Left ventricle myocardium inferior (tissue), 1 donor: ENCODE data around the gene UGT1A3. TPM values are rescaled to one million over a fixed set of nuclear protein-coding genes. Genes with fewer than 3 reads are reported as not detected.

Source experiments
- DNase-seq: peaks from one replicate; pipeline ENCODE4 v3.0.0-alpha.2; 2020
- H3K27ac ChIP-seq: fragments of 200-600 bp; replicated peaks from 2 replicates; pipeline ENCODE4 v1.8.0; 2021
- H3K27me3 ChIP-seq: fragments of 200-600 bp; 2 replicates; pipeline ENCODE4 v1.8.0; 2021; ENCODE audit warnings: low read depth
- H3K36me3 ChIP-seq: fragments of 200-600 bp; 2 replicates; pipeline ENCODE4 v1.8.0; 2021
- H3K4me1 ChIP-seq: fragments of 200-600 bp; 2 replicates; pipeline ENCODE4 v1.8.0; 2021
- H3K4me3 ChIP-seq: fragments of 200-600 bp; 2 replicates; pipeline ENCODE4 v1.8.0; 2021; ENCODE audit warnings: mild to moderate bottlenecking, moderate library complexity
- H3K9me3 ChIP-seq: fragments of 200-600 bp; replicated peaks from 2 replicates; pipeline ENCODE4 v1.8.0; 2021
- intact Hi-C: fragments of 100-400 bp; cut with micrococcal nuclease; formaldehyde crosslinking; loops from one replicate; pipeline ENCODE4 v1.11.0; 2022
- total RNA-seq: library from RNA; stranded (reverse); fragmentation: NEBNext Ultra II Directional; extraction: Animal tissue kit (Norgen Biotek cat#: 25700); gene quantifications from one replicate; pipeline ENCODE4 v1.2.1, GENCODE V29; 2021
- TF ChIP-seq, protein P1 (sequence below): fragments of 200-600 bp; IDR thresholded peaks from 2 replicates; pipeline ENCODE4 v1.8.0; 2021; ENCODE audit warnings: antibody characterized with exemption, mild to moderate bottlenecking, borderline replicate concordance
- donor health status: DM: no; HTN: yes; CAD: no; lungs with severe emphysema.

UGT1A3 gene
- total RNA-seq, 1 donor from 2014 or later, result not detected

DNA sequence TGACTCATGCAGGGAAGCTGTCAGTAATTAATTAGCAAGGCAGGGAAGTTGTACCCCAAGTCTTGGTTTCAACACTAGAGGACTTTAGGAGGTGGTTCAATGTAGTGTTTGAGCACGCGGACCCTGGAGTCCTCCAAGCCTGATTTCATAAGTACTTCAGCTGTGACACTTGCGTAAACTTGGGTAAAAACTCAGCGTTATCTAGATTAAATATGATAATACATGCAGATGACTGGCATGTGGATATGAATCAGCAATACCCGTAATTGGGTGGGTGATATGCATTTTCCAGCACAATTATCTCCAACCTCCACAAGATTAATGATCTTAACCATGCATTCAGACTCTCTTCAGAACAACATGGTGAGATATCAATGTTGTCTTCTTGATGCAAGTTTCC, 41.9 kb upstream of the UGT1A3 start:
- Histone ChIP-seq H3K27ac (no peak overlapping the region), H3K9me3 (no peaks in the 10 kb centered on the region), H3K27me3 (peaks cover 20% of the 10 kb centered on the region), H3K4me1 (no peaks in the 10 kb centered on the region), H3K4me3 (no peak overlapping the region), H3K36me3 (no peaks in the 10 kb centered on the region)
- no peak for DNase-seq
- TF ChIP-seq, protein P1, sequence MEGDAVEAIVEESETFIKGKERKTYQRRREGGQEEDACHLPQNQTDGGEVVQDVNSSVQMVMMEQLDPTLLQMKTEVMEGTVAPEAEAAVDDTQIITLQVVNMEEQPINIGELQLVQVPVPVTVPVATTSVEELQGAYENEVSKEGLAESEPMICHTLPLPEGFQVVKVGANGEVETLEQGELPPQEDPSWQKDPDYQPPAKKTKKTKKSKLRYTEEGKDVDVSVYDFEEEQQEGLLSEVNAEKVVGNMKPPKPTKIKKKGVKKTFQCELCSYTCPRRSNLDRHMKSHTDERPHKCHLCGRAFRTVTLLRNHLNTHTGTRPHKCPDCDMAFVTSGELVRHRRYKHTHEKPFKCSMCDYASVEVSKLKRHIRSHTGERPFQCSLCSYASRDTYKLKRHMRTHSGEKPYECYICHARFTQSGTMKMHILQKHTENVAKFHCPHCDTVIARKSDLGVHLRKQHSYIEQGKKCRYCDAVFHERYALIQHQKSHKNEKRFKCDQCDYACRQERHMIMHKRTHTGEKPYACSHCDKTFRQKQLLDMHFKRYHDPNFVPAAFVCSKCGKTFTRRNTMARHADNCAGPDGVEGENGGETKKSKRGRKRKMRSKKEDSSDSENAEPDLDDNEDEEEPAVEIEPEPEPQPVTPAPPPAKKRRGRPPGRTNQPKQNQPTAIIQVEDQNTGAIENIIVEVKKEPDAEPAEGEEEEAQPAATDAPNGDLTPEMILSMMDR, result no peak
- intact Hi-C loops, result no loop called here

DNA sequence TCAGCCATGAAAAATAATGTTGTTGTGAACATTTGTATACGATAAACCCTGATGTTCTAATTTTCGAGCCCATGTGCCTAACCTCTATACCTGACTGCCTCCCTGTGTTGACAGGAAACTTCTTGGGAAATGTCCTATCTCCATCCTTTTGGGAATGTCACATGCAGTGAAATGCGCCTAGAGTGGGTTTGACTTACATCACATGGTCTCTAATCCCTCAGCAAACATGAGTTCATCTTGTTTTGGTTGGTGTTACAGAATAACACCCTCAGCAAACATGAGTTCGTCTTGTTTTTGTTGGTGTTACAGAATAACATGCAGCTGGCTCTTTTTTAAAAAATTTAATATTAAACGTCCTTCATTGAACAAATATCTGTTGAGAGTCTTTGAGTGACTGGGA, 40.5 kb upstream of the UGT1A3 start:
- intact Hi-C loops, result no loop called here

DNA sequence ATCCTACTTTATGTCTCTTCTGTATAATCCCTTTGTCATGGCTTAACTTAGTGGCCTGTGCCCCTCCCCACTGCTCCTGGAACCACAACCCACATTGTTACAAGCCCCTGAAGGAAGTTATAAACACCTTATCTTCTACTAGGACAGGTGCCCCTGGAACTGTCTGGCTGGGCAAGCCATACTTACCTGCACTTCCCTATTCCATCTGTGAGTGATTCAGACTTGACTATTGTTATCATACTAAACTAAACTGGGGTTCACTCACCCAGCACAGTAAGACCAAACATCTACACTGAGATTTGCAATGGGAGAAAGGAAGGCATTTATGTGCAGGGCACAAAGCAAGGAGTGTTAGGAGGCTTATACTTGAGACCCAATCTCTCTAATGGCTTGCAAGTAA, 39.8 kb upstream of the UGT1A3 start:
- H3K36me3 ChIP-seq, result no peaks in the 10 kb centered on the region
- DNase-seq, result no peak
- no peaks in the 10 kb centered on the region for H3K4me1 ChIP-seq
- H3K4me3 ChIP-seq, result no peak overlapping the region
- H3K27ac ChIP-seq, result no peak overlapping the region
- TF ChIP-seq, protein P1, result no peak
- intact Hi-C loops, result no loop called here
- H3K27me3 ChIP-seq, result peaks cover 23% of the 10 kb centered on the region
- H3K9me3 ChIP-seq, result no peaks in the 10 kb centered on the region

More for the DNA sequence above, 40.5 kb upstream of the UGT1A3 start:
- Histone ChIP-seq H3K36me3 (no peaks in the 10 kb centered on the region), H3K27ac (no peak overlapping the region), H3K9me3 (no peaks in the 10 kb centered on the region), H3K27me3 (peaks cover 22% of the 10 kb centered on the region), H3K4me1 (no peaks in the 10 kb centered on the region), H3K4me3 (no peak overlapping the region)
- TF ChIP-seq, protein P1, result no peak
- no peak for DNase-seq

DNA sequence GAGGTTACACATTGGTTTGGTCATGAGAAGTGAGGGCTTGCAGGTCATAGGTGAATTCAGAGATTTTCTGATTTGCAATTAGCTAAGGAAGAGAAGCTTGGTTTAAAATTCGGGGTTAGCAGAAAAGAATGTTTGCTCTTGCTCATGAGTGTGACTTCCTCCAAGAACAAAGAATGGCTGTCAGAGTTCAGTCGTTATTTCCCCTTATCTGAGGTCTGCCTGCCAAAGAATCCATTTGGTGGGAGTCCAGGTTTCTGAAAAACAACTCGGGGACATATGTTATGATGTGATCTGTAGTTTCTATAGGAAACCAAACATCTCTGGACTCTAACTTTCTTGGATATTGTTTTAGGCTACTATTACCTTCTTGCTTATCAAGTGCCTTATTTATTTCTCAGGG, 39.3 kb upstream of the UGT1A3 start:
- no peaks in the 10 kb centered on the region for H3K36me3 ChIP-seq
- no peak overlapping the region for H3K27ac ChIP-seq
- intact Hi-C loops, result no loop called here
- no peaks in the 10 kb centered on the region for H3K4me1 ChIP-seq
- no peaks in the 10 kb centered on the region for H3K9me3 ChIP-seq
- no peak overlapping the region for H3K4me3 ChIP-seq
- peaks cover 23% of the 10 kb centered on the region for H3K27me3 ChIP-seq
- TF ChIP-seq, protein P1, result no peak
- DNase-seq, result no peak

GRCh38 chr2:233690444-233690843, 38.4 kb upstream of the UGT1A3 start:
- intact Hi-C loops, result no loop called here
- no peak overlapping the region for H3K27ac ChIP-seq
- TF ChIP-seq, protein P1, result no peak
- no peak for DNase-seq
- no peaks in the 10 kb centered on the region for H3K4me1 ChIP-seq
- peaks cover 23% of the 10 kb centered on the region for H3K27me3 ChIP-seq
- H3K4me3 ChIP-seq, result no peak overlapping the region
- no peaks in the 10 kb centered on the region for H3K9me3 ChIP-seq
- H3K36me3 ChIP-seq, result no peaks in the 10 kb centered on the region
